ENCODE data around the gene SLC7A6OS. TPM values are rescaled to one million over a fixed set of nuclear protein-coding genes. Genes with fewer than 3 reads are reported as not detected.

Gene SLC7A6OS
- total RNA-seq, 1 experiment from 2014 or later, result 19.4 TPM

DNA sequence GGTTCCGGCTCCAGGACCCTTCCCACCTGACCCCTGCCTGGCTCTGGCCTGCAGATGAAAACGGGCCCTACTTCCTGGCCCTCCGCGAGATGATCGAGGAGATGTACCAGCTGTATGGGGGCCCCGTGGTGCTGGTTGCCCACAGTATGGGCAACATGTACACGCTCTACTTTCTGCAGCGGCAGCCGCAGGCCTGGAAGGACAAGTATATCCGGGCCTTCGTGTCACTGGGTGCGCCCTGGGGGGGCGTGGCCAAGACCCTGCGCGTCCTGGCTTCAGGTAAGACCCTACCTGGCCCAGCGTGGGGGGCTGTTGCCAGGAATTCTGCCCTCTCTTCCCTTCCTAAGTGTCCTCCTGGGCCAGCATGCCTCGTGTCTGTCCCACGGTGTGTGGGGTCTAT, 55.0 kb downstream of the SLC7A6OS start:
- DNase-seq (ENCODE audit: unreplicated experiment), result no peak
- Mint-ChIP-seq H3K36me3 (ENCODE audit: insufficient read depth, unreplicated experiment) (peaks cover 11% of the 10 kb centered on the region), H3K9me3 (ENCODE audit: unreplicated experiment) (no peaks in the 10 kb centered on the region), H3K27me3 (ENCODE audit: insufficient read depth, unreplicated experiment) (no peaks in the 10 kb centered on the region), H3K4me1 (ENCODE audit: insufficient read depth, unreplicated experiment) (peaks cover 7% of the 10 kb centered on the region), H3K27ac (ENCODE audit: low read depth, unreplicated experiment) (no peak overlapping the region), H3K4me3 (ENCODE audit: unreplicated experiment) (no peak overlapping the region)
- intact Hi-C loops (cut with micrococcal nuclease), result no loop called here
- ChIA-PET CTCF (no interaction called here), POLR2A (interaction anchor here (1.0 kb wide), 1 partner anchor 18 kb away, joined by 3 read pairs; no protein-coding TSS in a partner anchor)
- TF ChIP-seq, protein P1, sequence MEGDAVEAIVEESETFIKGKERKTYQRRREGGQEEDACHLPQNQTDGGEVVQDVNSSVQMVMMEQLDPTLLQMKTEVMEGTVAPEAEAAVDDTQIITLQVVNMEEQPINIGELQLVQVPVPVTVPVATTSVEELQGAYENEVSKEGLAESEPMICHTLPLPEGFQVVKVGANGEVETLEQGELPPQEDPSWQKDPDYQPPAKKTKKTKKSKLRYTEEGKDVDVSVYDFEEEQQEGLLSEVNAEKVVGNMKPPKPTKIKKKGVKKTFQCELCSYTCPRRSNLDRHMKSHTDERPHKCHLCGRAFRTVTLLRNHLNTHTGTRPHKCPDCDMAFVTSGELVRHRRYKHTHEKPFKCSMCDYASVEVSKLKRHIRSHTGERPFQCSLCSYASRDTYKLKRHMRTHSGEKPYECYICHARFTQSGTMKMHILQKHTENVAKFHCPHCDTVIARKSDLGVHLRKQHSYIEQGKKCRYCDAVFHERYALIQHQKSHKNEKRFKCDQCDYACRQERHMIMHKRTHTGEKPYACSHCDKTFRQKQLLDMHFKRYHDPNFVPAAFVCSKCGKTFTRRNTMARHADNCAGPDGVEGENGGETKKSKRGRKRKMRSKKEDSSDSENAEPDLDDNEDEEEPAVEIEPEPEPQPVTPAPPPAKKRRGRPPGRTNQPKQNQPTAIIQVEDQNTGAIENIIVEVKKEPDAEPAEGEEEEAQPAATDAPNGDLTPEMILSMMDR (IDR thresholded peaks at IDR 0.05; ENCODE audit: unreplicated experiment), result no peak
- BruUV-seq (replicated peaks), result no TSS peak

DNA sequence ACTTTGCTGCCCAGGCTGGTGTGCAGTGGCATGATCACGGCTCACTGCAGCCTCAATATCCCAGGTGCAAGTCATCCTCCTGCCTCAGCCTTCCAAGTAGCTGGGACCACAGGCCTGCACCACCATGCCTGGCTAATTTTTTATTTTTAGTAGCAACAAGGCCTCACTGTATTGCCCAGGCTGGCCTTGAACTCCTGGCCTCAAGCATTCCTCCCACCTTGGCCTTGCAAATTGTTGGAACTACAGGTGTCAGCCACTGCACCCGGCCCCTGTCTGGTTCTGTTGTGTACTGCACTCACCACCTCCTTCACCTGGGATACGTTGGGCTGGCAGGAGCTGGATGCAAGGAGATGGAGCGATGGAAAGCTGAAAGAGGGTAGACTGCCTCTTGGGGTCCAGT, 57.0 kb downstream of the SLC7A6OS start:
- no peaks in the 10 kb centered on the region for H3K9me3 Mint-ChIP-seq (ENCODE audit: unreplicated experiment)
- TF ChIP-seq, protein P1 (IDR thresholded peaks at IDR 0.05; ENCODE audit: unreplicated experiment), result no peak
- H3K27ac Mint-ChIP-seq (ENCODE audit: low read depth, unreplicated experiment), result no peak overlapping the region
- POLR2A ChIA-PET, result no interaction called here
- peaks cover 14% of the 10 kb centered on the region for H3K36me3 Mint-ChIP-seq (ENCODE audit: insufficient read depth, unreplicated experiment)
- DNase-seq (ENCODE audit: unreplicated experiment), result no peak
- CTCF ChIA-PET, result interaction anchor here (0.6 to 2.1 kb wide), 3 partner anchors 13 to 75 kb away, joined by 3 to 11 read pairs (median 11); no protein-coding TSS in a partner anchor
- no TSS peak for BruUV-seq (replicated peaks)
- no peak overlapping the region for H3K4me3 Mint-ChIP-seq (ENCODE audit: unreplicated experiment)
- intact Hi-C loops (cut with micrococcal nuclease), result no loop called here
- H3K4me1 Mint-ChIP-seq (ENCODE audit: insufficient read depth, unreplicated experiment), result peaks cover 7% of the 10 kb centered on the region
- no peaks in the 10 kb centered on the region for H3K27me3 Mint-ChIP-seq (ENCODE audit: insufficient read depth, unreplicated experiment)

GRCh38 chr16:68252383-68252782, 58.4 kb downstream of the SLC7A6OS start:
- intact Hi-C loops (cut with micrococcal nuclease), result no loop called here
- Mint-ChIP-seq H3K36me3 (ENCODE audit: insufficient read depth, unreplicated experiment) (peaks cover 13% of the 10 kb centered on the region), H3K4me3 (ENCODE audit: unreplicated experiment) (no peak overlapping the region), H3K4me1 (ENCODE audit: insufficient read depth, unreplicated experiment) (no peaks in the 10 kb centered on the region), H3K9me3 (ENCODE audit: unreplicated experiment) (no peaks in the 10 kb centered on the region), H3K27me3 (ENCODE audit: insufficient read depth, unreplicated experiment) (no peaks in the 10 kb centered on the region), H3K27ac (ENCODE audit: low read depth, unreplicated experiment) (no peak overlapping the region)
- ChIA-PET CTCF (interaction anchor here (0.6 to 2.6 kb wide), 6 partner anchors 10 to 288 kb away, joined by 3 to 31 read pairs (median 6); partner anchors contain the start of gene SLC7A6), POLR2A (interaction anchor here (1.5 kb wide), 1 partner anchor 14 kb away, joined by 7 read pairs; no protein-coding TSS in a partner anchor)
- TF ChIP-seq, protein P1 (IDR thresholded peaks at IDR 0.05; ENCODE audit: unreplicated experiment), result no peak
- no TSS peak for BruUV-seq (replicated peaks)
- DNase-seq (ENCODE audit: unreplicated experiment), result no peak

DNA sequence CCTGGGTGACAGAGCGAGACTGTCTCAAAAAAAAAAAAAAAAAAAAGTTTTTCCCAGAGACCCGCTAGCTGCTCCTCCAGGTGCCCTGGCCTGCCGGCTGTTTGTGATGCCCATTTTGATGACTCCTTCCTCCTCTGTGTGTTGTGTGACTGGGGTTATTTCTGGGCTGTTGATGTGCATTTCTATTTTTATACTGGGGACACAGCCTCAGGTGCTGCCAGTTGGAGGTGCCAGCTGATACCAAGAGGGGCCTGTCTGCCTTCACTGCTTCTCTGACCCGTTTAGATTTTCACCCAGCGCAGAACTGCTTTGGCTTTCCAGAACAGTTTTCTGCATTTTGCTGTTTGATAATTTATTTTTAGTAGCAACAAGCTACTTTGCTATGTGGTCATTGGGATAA, 58.9 kb downstream of the SLC7A6OS start:
- ChIA-PET POLR2A (interaction anchor here (1.5 kb wide), 1 partner anchor 14 kb away, joined by 7 read pairs; no protein-coding TSS in a partner anchor), CTCF (interaction anchor here (0.6 to 2.6 kb wide), 6 partner anchors 10 to 78 kb away, joined by 3 to 31 read pairs (median 6); partner anchors contain the start of gene SLC7A6)
- Mint-ChIP-seq H3K9me3 (ENCODE audit: unreplicated experiment) (no peaks in the 10 kb centered on the region), H3K4me3 (ENCODE audit: unreplicated experiment) (no peak overlapping the region), H3K36me3 (ENCODE audit: insufficient read depth, unreplicated experiment) (peaks cover 14% of the 10 kb centered on the region), H3K27me3 (ENCODE audit: insufficient read depth, unreplicated experiment) (no peaks in the 10 kb centered on the region), H3K4me1 (ENCODE audit: insufficient read depth, unreplicated experiment) (peaks cover under 1% of the 10 kb centered on the region), H3K27ac (ENCODE audit: low read depth, unreplicated experiment) (no peak overlapping the region)
- TF ChIP-seq, protein P1 (IDR thresholded peaks at IDR 0.05; ENCODE audit: unreplicated experiment), result no peak
- no TSS peak for BruUV-seq (replicated peaks)
- intact Hi-C loops (cut with micrococcal nuclease), result no loop called here
- DNase-seq (ENCODE audit: unreplicated experiment), result no peak
